NB4 (cell line): ENCODE measurements around the gene SHC2.

Experiments
- MYC ChIP-seq: IDR thresholded peaks from 2 replicates; pipeline ENCODE4 v1.6.1; 2011; ENCODE audit warnings: low read depth, low read length
- POLR2A ChIP-seq: IDR thresholded peaks from 2 replicates; pipeline ENCODE4 v1.6.1; 2011; ENCODE audit warnings: mild to moderate bottlenecking; ENCODE audit not compliant: insufficient read length; ENCODE audit errors: extremely low read depth
- TF ChIP-seq, protein P1 (sequence below): IDR thresholded peaks from one replicate; pipeline ENCODE4 v1.5.1; 2012; ENCODE audit warnings: low read depth, low read length
- TF ChIP-seq, protein P2 (sequence below): IDR thresholded peaks from 2 replicates; pipeline ENCODE4 v1.6.1; 2011; ENCODE audit warnings: low read depth, low read length

DNA sequence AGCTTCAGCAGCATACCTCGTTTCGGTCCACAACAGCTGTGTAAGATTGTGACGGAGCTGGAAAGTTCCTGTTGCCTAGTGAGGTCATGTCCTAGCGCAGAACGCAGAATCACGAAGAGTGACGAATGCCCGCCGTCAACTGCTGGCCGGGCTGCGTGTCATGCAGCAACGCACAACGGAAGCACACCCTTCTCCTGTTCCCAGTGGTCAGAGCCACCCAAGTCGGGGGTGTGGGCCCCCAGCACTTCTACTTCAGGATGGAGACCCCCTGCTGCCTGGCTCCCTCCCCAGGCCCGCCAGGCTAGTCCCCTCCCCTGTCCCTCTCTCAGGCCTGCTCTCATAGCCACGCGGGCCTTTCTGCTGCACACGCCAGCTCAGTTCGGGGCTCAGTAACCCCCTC is 77.8 kb downstream of the SHC2 start:
- TF ChIP-seq POLR2A (no peak), MYC (no peak)
- TF ChIP-seq, protein P1, sequence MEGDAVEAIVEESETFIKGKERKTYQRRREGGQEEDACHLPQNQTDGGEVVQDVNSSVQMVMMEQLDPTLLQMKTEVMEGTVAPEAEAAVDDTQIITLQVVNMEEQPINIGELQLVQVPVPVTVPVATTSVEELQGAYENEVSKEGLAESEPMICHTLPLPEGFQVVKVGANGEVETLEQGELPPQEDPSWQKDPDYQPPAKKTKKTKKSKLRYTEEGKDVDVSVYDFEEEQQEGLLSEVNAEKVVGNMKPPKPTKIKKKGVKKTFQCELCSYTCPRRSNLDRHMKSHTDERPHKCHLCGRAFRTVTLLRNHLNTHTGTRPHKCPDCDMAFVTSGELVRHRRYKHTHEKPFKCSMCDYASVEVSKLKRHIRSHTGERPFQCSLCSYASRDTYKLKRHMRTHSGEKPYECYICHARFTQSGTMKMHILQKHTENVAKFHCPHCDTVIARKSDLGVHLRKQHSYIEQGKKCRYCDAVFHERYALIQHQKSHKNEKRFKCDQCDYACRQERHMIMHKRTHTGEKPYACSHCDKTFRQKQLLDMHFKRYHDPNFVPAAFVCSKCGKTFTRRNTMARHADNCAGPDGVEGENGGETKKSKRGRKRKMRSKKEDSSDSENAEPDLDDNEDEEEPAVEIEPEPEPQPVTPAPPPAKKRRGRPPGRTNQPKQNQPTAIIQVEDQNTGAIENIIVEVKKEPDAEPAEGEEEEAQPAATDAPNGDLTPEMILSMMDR: no peak
- TF ChIP-seq, protein P2, sequence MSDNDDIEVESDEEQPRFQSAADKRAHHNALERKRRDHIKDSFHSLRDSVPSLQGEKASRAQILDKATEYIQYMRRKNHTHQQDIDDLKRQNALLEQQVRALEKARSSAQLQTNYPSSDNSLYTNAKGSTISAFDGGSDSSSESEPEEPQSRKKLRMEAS: no peak
